ENCODE results near the gene RSRC1. TPM values are rescaled to one million over a fixed set of nuclear protein-coding genes. Genes with fewer than 3 reads are reported as not detected.
A peak's percentile ranks its signal among the peaks of the same experiment; 100 is the strongest.

The RSRC1 gene
- polyA plus RNA-seq, 1 donor (not counting 4 experiments of a cell fraction or from before 2014, with no cell fraction given): 11.1 TPM

DNA sequence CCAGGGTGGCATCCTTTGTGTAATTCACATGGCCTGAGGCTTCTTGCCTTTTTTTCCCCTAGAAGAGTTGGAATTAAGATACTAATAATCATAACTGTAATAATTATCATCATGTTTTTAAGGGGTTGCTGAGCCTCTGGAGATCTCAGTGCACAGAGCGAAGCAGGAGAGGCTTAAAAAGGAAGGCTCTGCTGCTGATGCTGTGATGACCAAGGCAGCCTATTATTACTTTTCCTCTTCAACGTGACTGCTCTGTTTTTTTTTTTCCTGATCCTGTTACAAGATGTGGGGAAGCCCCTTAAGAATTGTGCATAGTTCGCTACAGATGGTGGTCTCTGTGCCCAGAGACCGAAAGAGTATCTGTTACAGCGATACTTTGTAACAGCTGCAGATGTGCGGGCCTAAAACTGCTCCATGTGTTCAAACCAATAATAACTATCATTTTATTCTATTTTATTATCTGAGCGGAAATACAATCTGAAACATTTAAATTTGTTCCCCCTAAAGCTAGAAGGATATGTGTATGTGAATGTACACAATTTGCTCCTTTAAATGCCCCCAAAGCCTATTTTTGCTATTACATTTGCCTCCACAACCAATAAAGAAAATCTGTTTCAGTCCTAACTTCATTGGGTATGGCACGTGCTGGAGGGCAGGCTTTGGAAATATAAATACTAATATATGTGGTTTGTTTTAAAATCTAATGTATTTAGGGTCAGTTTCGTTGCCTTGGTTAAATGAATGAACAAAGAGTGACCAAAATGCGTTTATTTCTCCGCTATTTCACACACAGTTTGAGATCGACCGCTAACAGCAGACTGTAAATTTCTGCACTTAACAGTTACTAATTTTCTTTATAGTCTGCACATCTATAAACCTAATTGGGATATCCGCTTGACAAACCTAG is 8.3 kb upstream of the RSRC1 start:
- Histone ChIP-seq H3K27ac (ENCODE audit: control insufficient read depth, insufficient read depth, low read length) (no peak overlapping the region), H3K9me1 (ENCODE audit: control insufficient read depth, extremely low read depth, insufficient read depth, low read length) (no peaks in the 10 kb centered on the region), H3K9me3 (ENCODE audit: control insufficient read depth, low read depth, low read length) (no peaks in the 10 kb centered on the region), H3K27me3 (ENCODE audit: control insufficient read depth, extremely low read depth, insufficient read depth, low read length) (peaks cover 95% of the 10 kb centered on the region), H3K36me3 (ENCODE audit: control insufficient read depth in 2 of 2, extremely low read depth in 1 of 2, insufficient read depth in 2 of 2, low read length in 2 of 2) (no peaks in the 10 kb centered on the region), H3K9ac (ENCODE audit: control insufficient read depth, extremely low read depth, insufficient read depth, low read length) (no peak overlapping the region), H3K79me2 (ENCODE audit: control insufficient read depth, insufficient read depth, low read length) (no peaks in the 10 kb centered on the region), H3K4me2 (ENCODE audit: control insufficient read depth, extremely low read depth, insufficient read depth, low read depth, low read length) (no peak overlapping the region), H4K20me1 (ENCODE audit: control insufficient read depth, extremely low read depth, insufficient read depth, low read length) (no peaks in the 10 kb centered on the region), H3K4me1 (ENCODE audit: control insufficient read depth, extremely low read depth, insufficient read depth, low read length) (peaks cover 12% of the 10 kb centered on the region), H2AFZ (ENCODE audit: control insufficient read depth, low read length) (no peak overlapping the region), H3K4me3 (ENCODE audit: control insufficient read depth in 2 of 3, extremely low read depth in 1 of 3, insufficient read depth in 2 of 3, low read depth in 1 of 3, low read length in 3 of 3) (no peak overlapping the region)
- FAIRE-seq (no peak), DNase-seq (ENCODE audit: low read depth, low spot score) (no peak)
- dilution Hi-C loops (cut with MboI; ENCODE audit: extremely low pct_ligation_motif_present, low sequenced_read_pairs): no loop called here
- peak; percentile 41 for TF ChIP-seq EZH2 (IDR thresholded peaks at IDR 0.05; ENCODE audit: low read length)
- no peak for TF ChIP-seq CTCF (optimal IDR thresholded peaks at IDR 0.05 in 1 of 3, IDR thresholded peaks at IDR 0.05 in 1 of 3, conservative IDR thresholded peaks at IDR 0.05 in 1 of 3; ENCODE audit: extremely low read depth in 1 of 3, insufficient read depth in 2 of 3, low read length in 3 of 3)

GRCh38 chr3:158102242-158103080 is 7.4 kb upstream of the RSRC1 start:
- DNase-seq (ENCODE audit: low read depth, low spot score) (no peak), FAIRE-seq (no peak)
- H3K4me3 ChIP-seq (ENCODE audit: control insufficient read depth in 2 of 3, extremely low read depth in 1 of 3, insufficient read depth in 2 of 3, low read depth in 1 of 3, low read length in 3 of 3): no peak overlapping the region
- H3K27me3 ChIP-seq (ENCODE audit: control insufficient read depth, extremely low read depth, insufficient read depth, low read length): peaks cover 96% of the 10 kb centered on the region
- dilution Hi-C loops (cut with MboI; ENCODE audit: extremely low pct_ligation_motif_present, low sequenced_read_pairs): no loop called here
- H3K4me1 ChIP-seq (ENCODE audit: control insufficient read depth, extremely low read depth, insufficient read depth, low read length): peaks cover 11% of the 10 kb centered on the region
- H4K20me1 ChIP-seq (ENCODE audit: control insufficient read depth, extremely low read depth, insufficient read depth, low read length): no peaks in the 10 kb centered on the region
- no peaks in the 10 kb centered on the region for H3K79me2 ChIP-seq (ENCODE audit: control insufficient read depth, insufficient read depth, low read length)
- no peaks in the 10 kb centered on the region for H3K9me3 ChIP-seq (ENCODE audit: control insufficient read depth, low read depth, low read length)
- no peaks in the 10 kb centered on the region for H3K9me1 ChIP-seq (ENCODE audit: control insufficient read depth, extremely low read depth, insufficient read depth, low read length)
- H3K9ac ChIP-seq (ENCODE audit: control insufficient read depth, extremely low read depth, insufficient read depth, low read length): no peak overlapping the region
- H2AFZ ChIP-seq (ENCODE audit: control insufficient read depth, low read length): no peak overlapping the region
- TF ChIP-seq EZH2 (IDR thresholded peaks at IDR 0.05; ENCODE audit: low read length): peak; percentile 41
- TF ChIP-seq CTCF (optimal IDR thresholded peaks at IDR 0.05 in 1 of 3, IDR thresholded peaks at IDR 0.05 in 1 of 3, conservative IDR thresholded peaks at IDR 0.05 in 1 of 3; ENCODE audit: extremely low read depth in 1 of 3, insufficient read depth in 2 of 3, low read length in 3 of 3): no peak
- H3K4me2 ChIP-seq (ENCODE audit: control insufficient read depth, extremely low read depth, insufficient read depth, low read depth, low read length): no peak overlapping the region
- no peak overlapping the region for H3K27ac ChIP-seq (ENCODE audit: control insufficient read depth, insufficient read depth, low read length)
- no peaks in the 10 kb centered on the region for H3K36me3 ChIP-seq (ENCODE audit: control insufficient read depth in 2 of 2, extremely low read depth in 1 of 2, insufficient read depth in 2 of 2, low read length in 2 of 2)

All from keratinocyte (primary cell).